Trophoblast cell (in vitro differentiated cells and primary cell): ENCODE results near the gene IP6K1.
"Not testable (repeated sequence)": the region's sequence is repeated elsewhere in the genome, so short reads cannot be mapped to it uniquely, and the experiment has no call there.

Experiments used
- DNase-seq, 2 donors: peaks; one replicate each; pipeline ENCODE4 v3.0.0-alpha.2; 2016
- H2AFZ ChIP-seq: 2 replicates; pipeline ENCODE4 v1.6.1; 2013; ENCODE audit warnings: low read length, moderate library complexity, mild to moderate bottlenecking; ENCODE audit not compliant: insufficient read depth, poor library complexity
- H2AK5ac ChIP-seq: 2 replicates; pipeline ENCODE4 v1.6.1; 2013; ENCODE audit warnings: mild to moderate bottlenecking, low read length
- H2BK120ac ChIP-seq: 2 replicates; pipeline ENCODE4 v1.6.1; 2013; ENCODE audit warnings: low read length, mild to moderate bottlenecking, moderate library complexity; ENCODE audit not compliant: insufficient read depth, poor library complexity
- H2BK12ac ChIP-seq: 2 replicates; pipeline ENCODE4 v1.6.1; 2013; ENCODE audit warnings: mild to moderate bottlenecking, low read length, moderate library complexity
- H2BK5ac ChIP-seq: 2 replicates; pipeline ENCODE4 v1.6.1; 2013; ENCODE audit warnings: low read length, low read depth, moderate library complexity, mild to moderate bottlenecking; ENCODE audit not compliant: poor library complexity
- H3K14ac ChIP-seq: 2 replicates; pipeline ENCODE4 v1.6.1; 2013; ENCODE audit warnings: mild to moderate bottlenecking, low read length
- H3K18ac ChIP-seq: 2 replicates; pipeline ENCODE4 v1.6.1; 2013; ENCODE audit warnings: mild to moderate bottlenecking, low read length
- H3K23ac ChIP-seq: 2 replicates; pipeline ENCODE4 v1.6.1; 2013; ENCODE audit warnings: low read length
- H3K27ac ChIP-seq: 2 replicates; pipeline ENCODE4 v1.5.1; 2013; ENCODE audit warnings: low read depth, mild to moderate bottlenecking, inconsistent platforms, low read length, moderate library complexity
- H3K27me3 ChIP-seq: 2 replicates; pipeline ENCODE4 v1.6.1; 2013; ENCODE audit warnings: inconsistent platforms, mild to moderate bottlenecking, low read length, moderate library complexity; ENCODE audit not compliant: insufficient read depth
- H3K36me3 ChIP-seq, 2 experiments: 1 replicate in 1 of 2; 2 replicates in 1 of 2; pipeline ENCODE4 v1.6.1; 2013; ENCODE audit warnings: low read length in 2 of 2, mild to moderate bottlenecking in 2 of 2, moderate library complexity in 1 of 2; ENCODE audit not compliant: insufficient read depth in 2 of 2, control insufficient read depth in 1 of 2
- H3K4ac ChIP-seq: 2 replicates; pipeline ENCODE4 v1.6.1; 2013; ENCODE audit warnings: low read depth, mild to moderate bottlenecking, low read length, moderate library complexity
- H3K4me1 ChIP-seq, 2 experiments: 1 replicate in 1 of 2; 2 replicates in 1 of 2; pipeline ENCODE4 v1.6.1; 2013; ENCODE audit warnings: low read length in 2 of 2, mild to moderate bottlenecking in 2 of 2, moderate library complexity in 1 of 2; ENCODE audit not compliant: insufficient read depth in 2 of 2, control insufficient read depth in 1 of 2
- H3K4me2 ChIP-seq: 2 replicates; pipeline ENCODE4 v1.6.1; 2013; ENCODE audit warnings: inconsistent platforms, mild to moderate bottlenecking, low read length, moderate library complexity
- H3K4me3 ChIP-seq: 2 replicates; pipeline ENCODE4 v1.5.1; 2013; ENCODE audit warnings: mild to moderate bottlenecking, low read depth, low read length, inconsistent platforms
- H3K79me1 ChIP-seq: one replicate; pipeline ENCODE4 v1.6.1; 2013; ENCODE audit warnings: low read length
- H3K79me2 ChIP-seq: 2 replicates; pipeline ENCODE4 v1.6.1; 2013; ENCODE audit warnings: low read length, mild to moderate bottlenecking; ENCODE audit not compliant: control insufficient read depth, insufficient read depth, poor library complexity
- H3K9ac ChIP-seq: 2 replicates; pipeline ENCODE4 v1.6.1; 2013; ENCODE audit warnings: mild to moderate bottlenecking, low read length
- H3K9me3 ChIP-seq: 2 replicates; pipeline ENCODE4 v1.6.1; 2013; ENCODE audit warnings: low read depth, mild to moderate bottlenecking, control low read depth, inconsistent platforms, low read length; ENCODE audit not compliant: insufficient read depth
- H4K12ac ChIP-seq: 2 replicates; pipeline ENCODE4 v1.6.1; 2013; ENCODE audit warnings: low read depth, mild to moderate bottlenecking, low read length, moderate library complexity
- H4K8ac ChIP-seq: 2 replicates; pipeline ENCODE4 v1.6.1; 2013; ENCODE audit warnings: low read depth, mild to moderate bottlenecking, low read length, moderate library complexity
- H4K91ac ChIP-seq: one replicate; pipeline ENCODE4 v1.6.1; 2013; ENCODE audit warnings: low read depth, mild to moderate bottlenecking, low read length, moderate library complexity
- WGBS: extraction: QIAGEN DNeasy Blood & Tissue Kit; methylation state at CpG from one replicate; pipeline ENCODE4 v1.1.7; 2013; ENCODE audit warnings: missing lambda C conversion rate; ENCODE audit not compliant: insufficient read length, insufficient coverage; ENCODE audit errors: extremely low coverage; 5-methylcytosine and 5-hydroxymethylcytosine counted together

The IP6K1 gene

GRCh38 chr3:49780975-49781365, 5.4 kb downstream of the IP6K1 start:
- not testable (repeated sequence) for H3K18ac ChIP-seq, H2AK5ac ChIP-seq, H2BK12ac ChIP-seq, H4K91ac ChIP-seq, H3K79me1 ChIP-seq, H3K4ac ChIP-seq, H4K8ac ChIP-seq, H4K12ac ChIP-seq, H3K4me1 ChIP-seq, H3K27me3 ChIP-seq, H2BK120ac ChIP-seq, H2AFZ ChIP-seq, H3K14ac ChIP-seq, H3K4me2 ChIP-seq, H3K9ac ChIP-seq, H3K9me3 ChIP-seq, H3K4me3 ChIP-seq, DNase-seq, H3K23ac ChIP-seq, H2BK5ac ChIP-seq
- no CpG with 5 or more reads among the region's 9 CpGs for WGBS
- Histone ChIP-seq H3K79me2 (peaks cover 11% of the 10 kb centered on the region), H3K27ac (peak overlapping the region; percentile 41), H3K36me3 (peaks cover 16 to 17% of the 10 kb centered on the region in 2 experiments)

GRCh38 chr3:49780080-49780974, 6.0 kb downstream of the IP6K1 start:
- Histone ChIP-seq H3K27me3 (no peaks in the 10 kb centered on the region), H3K18ac (peak overlapping the region; percentile 80), H3K79me1 (peaks cover 4% of the 10 kb centered on the region), H3K9ac (no peak overlapping the region), H4K91ac (no peak overlapping the region), H3K4ac (peak overlapping the region; percentile 88), H3K79me2 (peaks cover 7% of the 10 kb centered on the region), H4K8ac (no peak overlapping the region), H2BK120ac (no peak overlapping the region), H3K4me3 (no peak overlapping the region), H3K23ac (no peak overlapping the region), H3K27ac (no peak overlapping the region), H4K12ac (no peak overlapping the region), H3K14ac (no peak overlapping the region), H2AK5ac (no peak overlapping the region), H3K4me2 (no peak overlapping the region), H2BK12ac (no peak overlapping the region), H3K36me3 (peaks cover 17 to 18% of the 10 kb centered on the region in 2 experiments), H2BK5ac (no peak overlapping the region), H3K4me1 (peaks cover 6 to 7% of the 10 kb centered on the region in 2 experiments), H3K9me3 (no peaks in the 10 kb centered on the region), H2AFZ (no peak overlapping the region)
- DNase-seq: no peak
- WGBS: 100% methylated on average over 2 of the region's 4 CpGs

GRCh38 chr3:49779358-49780079, 6.8 kb downstream of the IP6K1 start:
- Histone ChIP-seq H2AK5ac (no peak overlapping the region), H3K4me1 (peaks cover 3 to 7% of the 10 kb centered on the region in 2 experiments), H3K79me1 (peaks cover 4% of the 10 kb centered on the region), H2AFZ (no peak overlapping the region), H3K36me3 (peaks cover 19 to 22% of the 10 kb centered on the region in 2 experiments), H4K8ac (no peak overlapping the region), H3K79me2 (peaks cover 8% of the 10 kb centered on the region), H2BK5ac (no peak overlapping the region), H2BK12ac (no peak overlapping the region), H3K4me2 (no peak overlapping the region), H4K91ac (no peak overlapping the region), H2BK120ac (no peak overlapping the region), H3K23ac (no peak overlapping the region), H3K4me3 (no peak overlapping the region), H3K4ac (peak overlapping the region; percentile 19), H3K9ac (no peak overlapping the region), H3K18ac (no peak overlapping the region), H3K27me3 (no peaks in the 10 kb centered on the region), H3K27ac (no peak overlapping the region), H3K9me3 (no peaks in the 10 kb centered on the region), H3K14ac (no peak overlapping the region), H4K12ac (no peak overlapping the region)
- no CpG with 5 or more reads among the region's 5 CpGs for WGBS
- no peak for DNase-seq

GRCh38 chr3:49776101-49776500, 10.2 kb downstream of the IP6K1 start:
- no CpG with 5 or more reads among the region's 8 CpGs for WGBS

More at GRCh38 chr3:49776101-49776500, 10.2 kb downstream of the IP6K1 start:
- H3K4me1 ChIP-seq, H3K27me3 ChIP-seq, H3K27ac ChIP-seq, H2AFZ ChIP-seq, H2BK120ac ChIP-seq, DNase-seq, H2BK5ac ChIP-seq, H3K4me2 ChIP-seq, H3K79me1 ChIP-seq, H4K8ac ChIP-seq, H3K9me3 ChIP-seq, H3K4ac ChIP-seq, H3K9ac ChIP-seq, H2AK5ac ChIP-seq, H3K18ac ChIP-seq, H4K12ac ChIP-seq, H3K4me3 ChIP-seq, H4K91ac ChIP-seq, H3K14ac ChIP-seq, H3K23ac ChIP-seq, H2BK12ac ChIP-seq: not testable (repeated sequence)
- Histone ChIP-seq H3K79me2 (peaks cover 11% of the 10 kb centered on the region), H3K36me3 (peaks cover 12 to 13% of the 10 kb centered on the region in 2 experiments)
